A673 (cell line): ENCODE results near the gene DUSP15.

Experiments used
- EZH2 ChIP-seq: fragments of 200-600 bp; sonication (generic); IDR thresholded peaks from 2 replicates; pipeline ENCODE4 v1.6.1; 2017; ENCODE audit warnings: borderline replicate concordance, low read depth, mild to moderate bottlenecking, mixed read lengths, antibody characterized with exemption, low read length; ENCODE audit not compliant: poor library complexity, severe bottlenecking
- TF ChIP-seq, protein P1 (sequence below): fragments of 300-800, 200-600 bp; sonication (generic); conservative IDR thresholded peaks from 2 replicates; pipeline ENCODE4 v1.5.1; 2017; ENCODE audit warnings: low read depth, mild to moderate bottlenecking, antibody characterized with exemption, low read length, moderate library complexity, mixed read lengths

DNA sequence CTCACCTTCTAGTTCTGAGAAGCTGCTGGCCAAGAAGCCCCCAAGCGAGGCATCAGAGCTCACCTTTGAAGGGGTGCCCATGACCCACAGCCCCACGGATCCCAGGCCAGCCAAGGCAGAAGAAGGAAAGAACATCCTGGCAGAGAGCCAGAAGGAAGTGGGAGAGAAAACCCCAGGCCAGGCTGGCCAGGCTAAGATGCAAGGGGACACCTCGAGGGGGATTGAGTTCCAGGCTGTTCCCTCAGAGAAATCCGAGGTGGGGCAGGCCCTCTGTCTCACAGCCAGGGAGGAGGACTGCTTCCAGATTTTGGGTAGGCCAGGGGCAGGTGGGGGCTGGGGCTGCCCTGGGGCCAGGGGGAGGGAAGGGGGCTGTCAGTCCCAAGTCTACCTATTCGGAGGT is 48.9 kb downstream of the DUSP15 start:
- TF ChIP-seq, protein P1, sequence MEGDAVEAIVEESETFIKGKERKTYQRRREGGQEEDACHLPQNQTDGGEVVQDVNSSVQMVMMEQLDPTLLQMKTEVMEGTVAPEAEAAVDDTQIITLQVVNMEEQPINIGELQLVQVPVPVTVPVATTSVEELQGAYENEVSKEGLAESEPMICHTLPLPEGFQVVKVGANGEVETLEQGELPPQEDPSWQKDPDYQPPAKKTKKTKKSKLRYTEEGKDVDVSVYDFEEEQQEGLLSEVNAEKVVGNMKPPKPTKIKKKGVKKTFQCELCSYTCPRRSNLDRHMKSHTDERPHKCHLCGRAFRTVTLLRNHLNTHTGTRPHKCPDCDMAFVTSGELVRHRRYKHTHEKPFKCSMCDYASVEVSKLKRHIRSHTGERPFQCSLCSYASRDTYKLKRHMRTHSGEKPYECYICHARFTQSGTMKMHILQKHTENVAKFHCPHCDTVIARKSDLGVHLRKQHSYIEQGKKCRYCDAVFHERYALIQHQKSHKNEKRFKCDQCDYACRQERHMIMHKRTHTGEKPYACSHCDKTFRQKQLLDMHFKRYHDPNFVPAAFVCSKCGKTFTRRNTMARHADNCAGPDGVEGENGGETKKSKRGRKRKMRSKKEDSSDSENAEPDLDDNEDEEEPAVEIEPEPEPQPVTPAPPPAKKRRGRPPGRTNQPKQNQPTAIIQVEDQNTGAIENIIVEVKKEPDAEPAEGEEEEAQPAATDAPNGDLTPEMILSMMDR: no peak
- TF ChIP-seq EZH2: no peak
